Urinary bladder (tissue), 4 donors: ENCODE data around the gene PSMF1. TPM values are rescaled to one million over a fixed set of nuclear protein-coding genes. Genes with fewer than 3 reads are reported as not detected.

Experiments used
- DNase-seq: peaks from one replicate; pipeline ENCODE4 v3.0.0-alpha.2; 2015; ENCODE audit errors: extremely low spot score
- H3K27ac ChIP-seq: one replicate; pipeline ENCODE4 v1.5.1; 2013; ENCODE audit warnings: low read depth, mild to moderate bottlenecking, moderate library complexity
- H3K36me3 ChIP-seq: one replicate; pipeline ENCODE4 v1.6.1; 2013; ENCODE audit warnings: mild to moderate bottlenecking, moderate library complexity; ENCODE audit not compliant: insufficient read depth
- H3K4me1 ChIP-seq: one replicate; pipeline ENCODE4 v1.6.1; 2013; ENCODE audit warnings: mild to moderate bottlenecking, moderate library complexity; ENCODE audit not compliant: insufficient read depth
- H3K4me3 ChIP-seq: one replicate; pipeline ENCODE4 v1.5.1; 2013; ENCODE audit warnings: low read depth, low read length
- WGBS: extraction: QIAGEN DNeasy Blood & Tissue Kit; methylation state at CpG from one replicate; pipeline ENCODE4 v1.1.7; 2013; 5-methylcytosine and 5-hydroxymethylcytosine counted together
- polyA plus RNA-seq: library from polyadenylated mRNA; stranded (reverse); fragments of 200-250 nt; gene quantifications from one replicate; pipeline ENCODE4 v1.2.3, GENCODE V29; 2013
- total RNA-seq: library from RNA; depleted of rRNA; stranded (reverse); fragments of >200 nt; gene quantifications from one replicate; pipeline ENCODE4 v1.2.3, GENCODE V29; 2014
- donor health status: healthy with polysubstance abuse.
- donor health status: healthy.

PSMF1 gene
- total and polyA plus RNA-seq, 2 donors: 29.3 to 100 TPM

DNA sequence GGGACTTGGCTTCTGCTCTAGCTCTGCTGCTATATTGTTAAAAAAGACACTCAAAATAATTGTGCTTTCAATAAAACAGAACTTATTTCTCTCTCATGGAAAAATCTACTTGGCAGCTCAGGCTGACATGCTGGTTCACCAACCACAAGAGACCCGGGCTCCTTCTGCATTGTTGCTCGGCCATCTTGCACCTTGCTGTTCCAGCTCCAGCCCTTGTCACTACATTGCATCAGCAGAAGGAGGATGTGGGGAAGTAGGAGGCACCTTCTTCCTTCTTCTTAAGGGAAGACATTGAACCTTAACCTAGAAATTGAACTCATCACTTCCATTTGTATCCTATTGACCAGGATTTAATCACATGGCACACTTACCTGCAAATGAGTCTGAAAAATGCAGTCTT lies 78.2 kb downstream of the PSMF1 start:
- 72% methylated on average over 2 of the region's 2 CpGs for WGBS
- Histone ChIP-seq H3K36me3 (no peaks in the 10 kb centered on the region), H3K4me1 (no peaks in the 10 kb centered on the region), H3K4me3 (no peak overlapping the region), H3K27ac (no peak overlapping the region)
- no peak for DNase-seq

DNA sequence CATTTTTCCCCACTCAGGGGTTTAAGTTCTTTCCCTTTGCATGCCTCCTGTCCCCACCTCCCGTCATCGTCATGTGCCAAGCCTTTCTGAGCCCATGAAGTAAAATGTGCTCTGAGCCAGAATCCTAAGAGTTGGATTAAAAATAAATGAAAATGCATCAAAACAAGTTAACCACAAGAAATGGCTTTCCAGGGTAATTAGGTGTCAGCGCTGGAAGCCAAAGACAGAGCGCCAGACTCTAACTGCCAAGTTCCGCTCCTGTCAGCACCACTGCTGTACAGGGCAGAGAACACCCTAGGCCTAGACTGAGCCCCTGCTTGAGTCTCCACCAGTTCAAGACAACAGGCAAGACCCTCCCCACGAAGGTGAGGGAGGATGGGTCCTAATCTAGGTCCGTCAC lies 79.4 kb downstream of the PSMF1 start:
- Histone ChIP-seq H3K4me3 (no peak overlapping the region), H3K4me1 (no peaks in the 10 kb centered on the region), H3K36me3 (no peaks in the 10 kb centered on the region), H3K27ac (no peak overlapping the region)
- DNase-seq: no peak
- whole genome bisulfite sequencing: 73% methylated on average over 7 of the region's 7 CpGs

DNA sequence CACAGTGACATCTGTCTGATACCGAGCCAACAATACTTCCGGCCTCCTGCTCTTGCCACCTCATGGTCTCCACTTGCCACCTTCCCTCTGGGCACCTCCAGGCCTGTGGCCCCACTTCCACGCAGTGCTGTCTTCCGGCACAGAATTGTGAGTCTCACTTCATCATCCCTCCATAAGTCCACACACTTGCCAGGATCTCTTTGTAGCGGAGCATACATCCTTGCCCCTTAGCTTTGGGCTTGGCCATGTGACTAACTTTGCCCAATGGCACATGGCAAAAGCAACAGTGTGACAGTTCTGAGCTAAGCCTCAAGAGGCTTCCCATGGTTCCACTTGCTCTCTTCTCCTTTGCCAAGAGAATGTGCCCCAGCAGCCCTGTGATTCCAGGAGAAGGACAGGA lies 80.3 kb downstream of the PSMF1 start:
- no peak overlapping the region for H3K27ac ChIP-seq
- H3K4me1 ChIP-seq: no peaks in the 10 kb centered on the region
- H3K36me3 ChIP-seq: no peaks in the 10 kb centered on the region
- no peak for DNase-seq
- H3K4me3 ChIP-seq: no peak overlapping the region
- WGBS: 91% methylated on average over 5 of the region's 5 CpGs

DNA sequence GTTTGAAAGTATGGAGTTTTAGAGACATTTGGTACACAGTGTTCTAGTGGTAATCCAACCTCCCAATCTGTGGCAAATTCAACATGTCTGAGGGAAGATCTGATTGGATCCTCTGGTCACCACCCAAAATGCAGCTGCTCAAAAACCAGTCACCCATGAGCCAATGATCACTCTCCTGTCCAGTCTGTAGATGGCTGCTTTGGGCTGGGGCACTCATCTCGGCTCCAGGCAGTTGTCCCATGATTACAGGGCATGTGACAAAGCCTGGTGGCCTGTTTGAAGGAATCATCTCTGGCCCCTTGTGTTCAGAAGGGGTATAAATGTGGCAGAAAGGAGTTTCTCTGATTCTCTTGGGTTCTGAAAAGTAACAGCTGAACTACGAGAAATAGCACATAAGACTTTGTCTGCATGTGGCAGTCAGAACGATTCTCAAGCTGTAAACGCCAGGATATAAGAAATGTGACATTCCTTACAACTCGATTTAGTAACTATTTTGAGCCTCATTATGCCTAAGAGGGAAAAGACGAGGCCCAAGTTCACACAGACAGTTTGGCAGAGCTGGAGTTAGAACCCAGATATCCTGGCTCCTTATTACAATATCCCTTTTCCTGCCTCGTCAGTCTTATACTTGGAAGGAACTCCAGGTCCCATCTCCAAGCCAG lies 80.9 kb downstream of the PSMF1 start:
- Histone ChIP-seq H3K27ac (no peak overlapping the region), H3K4me1 (no peaks in the 10 kb centered on the region), H3K36me3 (no peaks in the 10 kb centered on the region), H3K4me3 (no peak overlapping the region)
- DNase-seq: no peak
- WGBS: 61% methylated on average over 7 of the region's 7 CpGs

DNA sequence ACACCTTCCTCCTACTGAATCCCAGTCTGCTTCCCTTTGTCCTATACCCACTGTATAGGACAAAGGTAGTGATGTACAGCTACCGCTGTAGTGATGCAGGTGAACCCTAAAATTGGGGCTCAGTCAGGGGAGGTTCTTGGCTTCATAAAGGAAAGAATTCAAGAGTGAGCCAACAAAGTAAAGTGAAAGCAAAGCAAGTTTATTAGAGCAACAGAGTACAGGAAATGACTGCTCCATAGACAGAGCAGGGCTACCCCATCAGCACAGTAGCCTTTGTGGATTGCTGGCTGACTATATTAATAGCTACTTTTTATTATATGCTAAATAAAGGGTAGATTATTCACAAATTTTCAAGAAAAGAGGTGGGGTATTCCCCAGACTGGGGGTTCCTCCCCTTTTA lies 81.6 kb downstream of the PSMF1 start:
- Histone ChIP-seq H3K27ac (no peak overlapping the region), H3K36me3 (no peaks in the 10 kb centered on the region), H3K4me3 (no peak overlapping the region), H3K4me1 (no peaks in the 10 kb centered on the region)
- WGBS: 87% methylated on average over 1 of the region's 1 CpG
- no peak for DNase-seq

DNA sequence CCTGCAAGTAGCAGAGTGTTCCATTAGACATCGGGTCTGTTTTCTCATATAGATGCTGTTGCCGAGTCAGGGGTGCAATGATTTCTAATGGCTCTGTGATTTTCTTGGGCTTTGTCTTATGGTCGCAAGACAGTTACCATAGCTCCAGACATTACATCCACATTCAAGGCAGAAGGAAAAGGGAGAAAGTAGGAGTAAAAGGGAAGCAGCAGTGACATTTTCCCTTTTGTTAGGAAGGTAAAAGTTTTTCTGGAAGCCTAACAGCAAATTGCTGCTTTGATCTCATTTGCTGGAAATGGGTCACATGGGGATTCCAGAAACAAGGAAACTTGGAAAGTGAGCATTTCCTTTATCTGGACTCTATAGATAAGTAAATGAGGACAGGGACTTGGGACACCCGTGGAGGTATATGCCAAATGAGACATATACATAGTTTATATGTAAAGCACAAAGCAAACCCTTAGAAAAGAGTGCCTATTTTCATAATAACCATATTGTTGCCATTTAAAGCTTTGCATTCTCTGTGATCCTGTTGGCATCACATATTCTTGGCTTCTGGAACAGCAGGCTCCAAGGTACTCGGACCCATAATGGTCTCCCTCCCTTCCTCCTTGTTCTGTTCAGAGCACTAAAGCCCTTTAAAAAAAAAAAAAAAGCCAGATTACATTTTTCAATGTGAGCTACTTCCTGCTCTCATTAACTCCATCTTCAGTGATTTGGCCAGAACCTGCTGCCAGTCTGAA lies 84.5 kb downstream of the PSMF1 start, which contains the start of gene C20orf202:
Gene C20orf202 (plus strand): TSS at position 693 of the 743 bp plus-strand sequence. CDS start 132 bp downstream, outside the sequence.
- no peak for DNase-seq
- Histone ChIP-seq H3K4me1 (no peaks in the 10 kb centered on the region), H3K36me3 (no peaks in the 10 kb centered on the region), H3K4me3 (no peak within 1 kb of the TSS), H3K27ac (no peak within 1 kb of the TSS)
- 65% methylated on average over 5 of the region's 5 CpGs for WGBS

DNA sequence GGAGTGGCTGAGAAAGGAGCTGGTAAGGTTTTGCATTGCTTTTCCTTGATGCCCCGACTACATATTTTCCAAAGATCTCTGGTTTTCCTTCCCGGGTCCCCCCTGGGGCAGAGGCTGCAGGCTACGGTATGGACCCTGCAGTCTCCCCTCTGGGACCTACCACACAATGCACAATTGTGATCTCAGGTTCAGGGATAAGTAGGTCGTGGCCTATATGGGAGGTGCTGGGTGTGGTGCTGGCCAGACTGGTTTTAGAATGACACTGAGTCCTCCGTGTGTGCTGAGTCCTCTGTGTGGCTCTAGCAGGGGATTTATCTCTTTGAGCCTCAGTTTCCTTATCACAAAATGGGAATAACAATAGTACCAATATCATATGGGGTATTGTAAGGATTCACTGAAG lies 85.2 kb downstream of the PSMF1 start:
- 62% methylated on average over 5 of the region's 5 CpGs for WGBS
- DNase-seq: no peak
- Histone ChIP-seq H3K4me1 (no peaks in the 10 kb centered on the region), H3K27ac (no peak overlapping the region), H3K36me3 (no peaks in the 10 kb centered on the region), H3K4me3 (no peak overlapping the region)

DNA sequence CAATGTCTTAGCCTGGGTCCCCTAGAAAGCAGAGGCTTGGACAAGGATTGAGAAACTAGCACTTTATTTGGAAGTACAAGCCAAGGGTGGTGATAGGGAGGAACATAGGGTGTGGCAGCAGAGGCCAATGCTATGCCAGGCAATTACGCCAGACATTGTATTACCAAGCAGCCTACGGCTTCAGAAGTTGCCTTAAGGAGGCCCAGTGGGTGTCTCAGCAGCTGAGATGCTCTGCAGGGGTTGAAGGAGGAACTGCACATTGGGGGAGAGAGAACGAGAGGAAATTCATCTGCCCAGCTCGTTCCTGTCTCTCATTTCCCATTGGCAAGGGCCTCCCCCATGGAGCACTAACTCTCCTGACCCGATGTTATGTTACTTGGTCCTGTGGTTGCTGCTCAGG lies 85.7 kb downstream of the PSMF1 start:
- no peaks in the 10 kb centered on the region for H3K36me3 ChIP-seq
- H3K27ac ChIP-seq: no peak overlapping the region
- 58% methylated on average over 5 of the region's 5 CpGs for WGBS
- H3K4me1 ChIP-seq: no peaks in the 10 kb centered on the region
- no peak for DNase-seq
- H3K4me3 ChIP-seq: no peak overlapping the region

DNA sequence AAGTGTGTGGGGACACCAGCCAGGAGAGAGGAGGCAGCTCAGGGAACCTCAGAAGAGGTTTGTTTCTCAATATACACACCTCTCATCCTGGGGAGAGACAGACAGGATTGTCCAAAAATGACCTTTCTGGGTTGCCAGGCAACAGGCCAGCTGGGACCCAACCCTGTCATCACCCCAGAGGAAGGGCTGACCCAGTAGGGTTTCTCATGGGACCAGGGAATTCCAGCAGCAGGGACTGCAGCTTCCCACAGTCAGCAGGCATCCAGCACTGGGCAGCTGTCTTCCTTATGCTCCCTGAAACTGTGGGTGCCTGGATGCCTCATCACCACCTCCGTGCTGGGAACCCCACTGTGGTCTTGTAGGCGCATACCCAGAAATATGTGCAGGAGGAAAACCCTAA lies 86.2 kb downstream of the PSMF1 start:
- H3K36me3 ChIP-seq: no peaks in the 10 kb centered on the region
- no peaks in the 10 kb centered on the region for H3K4me1 ChIP-seq
- H3K27ac ChIP-seq: no peak overlapping the region
- no peak overlapping the region for H3K4me3 ChIP-seq
- DNase-seq: no peak
- WGBS: 86% methylated on average over 2 of the region's 2 CpGs

DNA sequence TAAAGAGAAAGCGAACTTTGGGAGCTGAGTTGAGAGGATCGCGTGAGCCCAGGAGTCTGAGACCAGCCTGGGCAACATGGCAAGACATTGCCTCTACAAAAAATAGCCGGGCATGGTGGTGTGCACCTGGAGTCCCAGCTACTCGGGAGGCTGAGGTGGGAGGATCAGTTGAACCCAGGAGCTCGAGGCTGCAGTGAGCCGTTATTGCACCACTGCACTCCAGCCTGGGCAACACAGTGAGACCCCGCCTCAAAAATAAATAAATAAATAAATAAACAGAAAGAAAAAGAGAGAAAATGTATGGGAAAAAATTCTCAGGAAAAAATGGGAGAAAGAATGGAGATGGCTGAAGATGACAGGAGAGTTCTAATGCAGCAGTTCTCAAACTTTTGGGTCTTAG lies 87.4 kb downstream of the PSMF1 start:
- Histone ChIP-seq H3K4me3 (no peak overlapping the region), H3K27ac (no peak overlapping the region), H3K4me1 (no peaks in the 10 kb centered on the region), H3K36me3 (no peaks in the 10 kb centered on the region)
- DNase-seq: no peak
- WGBS: 91% methylated on average over 8 of the region's 8 CpGs

DNA sequence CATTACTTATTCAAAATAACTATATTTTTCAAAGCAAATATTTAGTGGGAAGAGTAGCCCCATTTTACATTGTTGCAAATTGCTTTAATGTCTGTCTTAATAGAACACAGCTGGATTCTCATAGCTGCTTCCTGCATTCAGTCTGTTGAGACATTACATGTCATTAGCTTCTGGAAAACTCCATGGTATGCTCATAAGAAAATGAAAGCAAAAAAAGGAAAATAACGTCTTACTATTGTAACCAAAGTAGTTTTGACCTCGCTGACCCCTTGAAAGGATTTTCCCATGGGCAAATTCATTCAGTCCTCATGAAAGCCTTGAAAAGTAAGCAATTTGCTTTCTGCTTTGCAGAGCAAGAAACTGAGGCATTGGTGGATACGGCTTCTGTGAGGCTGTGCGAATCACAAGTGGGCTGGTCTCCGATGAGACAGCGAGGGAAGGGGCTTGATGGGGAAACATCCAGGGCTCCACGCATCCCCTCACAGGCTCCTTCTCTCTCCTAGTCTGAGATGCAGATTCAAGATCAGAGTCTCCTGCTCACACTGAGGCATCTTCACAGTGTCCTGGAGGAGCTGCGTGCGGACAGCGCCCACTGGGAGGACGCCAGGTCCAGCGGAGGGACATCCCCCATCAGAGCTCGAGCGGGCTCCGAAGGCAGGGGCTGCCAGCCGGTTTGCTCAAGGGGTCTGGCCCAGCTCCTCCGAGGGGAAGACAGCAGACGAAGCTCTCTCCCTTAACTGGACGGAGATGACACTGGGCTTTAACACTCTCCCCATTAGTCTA lies 88.2 kb downstream of the PSMF1 start:
- H3K4me1 ChIP-seq: no peaks in the 10 kb centered on the region
- H3K27ac ChIP-seq: no peak overlapping the region
- DNase-seq: no peak
- no peaks in the 10 kb centered on the region for H3K36me3 ChIP-seq
- H3K4me3 ChIP-seq: no peak overlapping the region
- WGBS: 61% methylated on average over 19 of the region's 19 CpGs

DNA sequence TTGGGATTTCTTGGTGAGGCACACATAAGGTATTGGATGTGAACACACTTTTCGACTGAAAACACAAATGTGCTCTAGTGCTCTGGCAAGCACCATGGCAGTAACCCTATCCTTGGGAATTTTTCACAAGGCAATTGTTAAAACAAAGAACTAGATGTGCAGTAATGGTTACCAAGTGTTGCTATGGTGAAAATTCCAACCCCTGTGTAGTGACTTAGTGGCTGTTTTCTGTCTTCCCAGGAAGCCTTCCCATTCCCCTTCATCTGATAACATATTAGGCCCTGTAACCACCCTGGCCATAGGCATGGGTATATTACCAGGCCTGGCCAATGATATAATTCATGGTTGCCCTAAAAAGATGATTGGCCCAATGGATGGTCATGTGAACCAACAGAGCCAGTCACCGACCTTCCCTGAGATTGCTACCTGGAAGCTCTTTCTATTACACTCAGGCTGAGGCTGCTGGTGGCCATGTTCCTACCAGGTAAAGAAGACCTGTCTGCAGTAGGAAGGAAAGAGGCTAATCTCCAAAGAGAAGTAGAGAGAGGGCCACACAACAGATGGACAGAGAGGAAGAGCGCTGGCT lies 89.0 kb downstream of the PSMF1 start:
- Histone ChIP-seq H3K36me3 (no peaks in the 10 kb centered on the region), H3K27ac (no peak overlapping the region), H3K4me1 (no peaks in the 10 kb centered on the region), H3K4me3 (no peak overlapping the region)
- WGBS: 88% methylated on average over 3 of the region's 3 CpGs
- DNase-seq: no peak

DNA sequence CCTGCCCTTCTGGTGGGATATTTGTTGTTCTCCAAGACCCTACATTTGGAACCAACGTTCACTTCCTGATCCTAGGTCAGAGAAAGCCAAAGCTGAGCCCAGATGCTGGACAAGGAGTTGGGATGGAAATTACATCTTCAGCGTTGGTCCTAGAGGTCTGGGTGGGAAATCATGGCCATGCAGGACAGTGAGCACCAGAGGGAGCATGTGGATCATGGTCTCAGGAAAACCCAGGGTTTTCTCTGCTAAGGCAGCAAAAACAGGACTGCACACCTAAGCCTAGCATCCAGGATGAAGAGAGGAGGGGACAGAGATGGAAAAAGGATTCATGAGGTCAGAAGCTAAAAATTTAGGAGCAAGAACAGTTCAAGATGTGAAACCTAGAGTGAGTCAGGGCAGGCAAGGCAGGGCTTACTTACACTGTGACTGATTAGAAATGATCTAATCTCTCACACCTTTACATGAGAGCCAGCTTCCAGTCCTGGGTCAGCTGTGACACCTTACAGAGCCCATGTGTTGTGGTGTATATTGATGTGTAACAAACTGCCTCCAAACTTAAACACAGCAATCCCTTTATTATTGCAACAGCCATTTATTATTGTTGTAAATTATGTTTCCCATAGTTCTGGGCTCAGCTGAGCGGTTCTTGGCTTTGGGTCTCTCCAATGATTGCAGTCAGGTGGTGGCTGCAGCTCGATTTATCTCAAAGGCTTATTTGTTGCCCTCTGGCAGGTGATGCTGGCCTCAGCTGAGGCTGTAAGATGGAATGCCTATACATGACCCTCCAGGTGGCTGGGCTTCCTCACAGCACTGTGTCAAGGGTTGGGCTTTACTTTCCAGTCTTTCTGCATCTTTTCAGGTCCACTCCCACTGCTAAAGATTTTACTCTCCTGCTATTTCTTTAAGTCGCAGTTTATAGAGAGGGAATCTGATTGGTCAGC lies 91.3 kb downstream of the PSMF1 start:
- no peak overlapping the region for H3K27ac ChIP-seq
- WGBS: 53% methylated on average over 5 of the region's 5 CpGs
- H3K36me3 ChIP-seq: no peaks in the 10 kb centered on the region
- DNase-seq: no peak
- H3K4me1 ChIP-seq: no peaks in the 10 kb centered on the region
- no peak overlapping the region for H3K4me3 ChIP-seq
